HG02852 (cell line): ENCODE data around the gene FNDC3A.
"Not testable (repeated sequence)": the region's sequence is repeated elsewhere in the genome, so short reads cannot be mapped to it uniquely, and the experiment has no call there.

Experiments used
- ATAC-seq: cut with Tn5 transposase; IDR thresholded peaks from one replicate; pipeline ENCODE4 v1.9.1; 2021; ENCODE audit warnings: mild to moderate bottlenecking, moderate library complexity; ENCODE audit not compliant: unreplicated experiment

The FNDC3A gene

GRCh38 chr13:49132479-49133002, 156.8 kb downstream of the FNDC3A start:
- no peak for ATAC-seq

DNA sequence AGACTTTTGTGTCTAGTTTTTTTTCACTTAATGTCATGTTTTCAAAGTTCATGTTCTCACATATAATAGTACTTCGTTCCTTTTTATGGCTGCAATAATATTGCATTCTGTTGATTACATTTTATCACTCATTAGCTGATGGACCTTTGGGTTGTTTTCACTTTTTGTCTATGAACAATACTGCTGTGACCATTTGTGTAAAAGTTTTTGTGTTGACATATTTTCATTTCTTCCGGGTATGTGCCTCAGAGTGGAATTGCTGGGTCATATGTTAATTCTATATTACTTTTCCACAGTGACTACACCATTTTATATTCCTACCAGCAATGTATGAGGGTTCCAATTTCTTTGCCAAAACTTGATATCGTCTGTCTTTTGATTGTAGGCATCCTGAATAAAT, 158.6 kb downstream of the FNDC3A start:
- ATAC-seq, result no peak

DNA sequence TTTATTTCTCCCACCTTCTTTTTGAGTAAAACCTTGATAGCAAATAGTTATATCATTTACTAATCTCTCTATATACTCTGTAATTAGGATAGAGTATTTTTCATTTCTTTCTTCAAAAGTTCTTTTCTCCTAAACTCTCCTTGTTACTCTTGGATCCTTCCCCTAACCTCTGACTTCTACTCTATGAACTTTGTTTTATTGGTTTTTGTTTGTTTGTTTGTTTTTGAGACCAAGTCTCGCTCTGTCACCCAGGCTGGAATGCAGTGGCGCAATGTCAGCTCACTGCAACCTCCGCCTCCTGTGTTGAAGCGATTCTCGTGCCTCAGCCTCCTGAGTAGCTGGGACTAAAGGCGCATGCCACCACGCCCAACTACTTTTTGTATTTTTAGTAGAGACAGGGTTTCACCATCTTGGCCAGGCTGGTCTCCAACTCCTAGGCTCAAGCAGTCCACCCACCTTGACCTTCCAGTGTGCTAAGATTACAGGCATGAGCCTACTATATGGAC, 161.5 kb downstream of the FNDC3A start:
- ATAC-seq, result not testable (repeated sequence)

DNA sequence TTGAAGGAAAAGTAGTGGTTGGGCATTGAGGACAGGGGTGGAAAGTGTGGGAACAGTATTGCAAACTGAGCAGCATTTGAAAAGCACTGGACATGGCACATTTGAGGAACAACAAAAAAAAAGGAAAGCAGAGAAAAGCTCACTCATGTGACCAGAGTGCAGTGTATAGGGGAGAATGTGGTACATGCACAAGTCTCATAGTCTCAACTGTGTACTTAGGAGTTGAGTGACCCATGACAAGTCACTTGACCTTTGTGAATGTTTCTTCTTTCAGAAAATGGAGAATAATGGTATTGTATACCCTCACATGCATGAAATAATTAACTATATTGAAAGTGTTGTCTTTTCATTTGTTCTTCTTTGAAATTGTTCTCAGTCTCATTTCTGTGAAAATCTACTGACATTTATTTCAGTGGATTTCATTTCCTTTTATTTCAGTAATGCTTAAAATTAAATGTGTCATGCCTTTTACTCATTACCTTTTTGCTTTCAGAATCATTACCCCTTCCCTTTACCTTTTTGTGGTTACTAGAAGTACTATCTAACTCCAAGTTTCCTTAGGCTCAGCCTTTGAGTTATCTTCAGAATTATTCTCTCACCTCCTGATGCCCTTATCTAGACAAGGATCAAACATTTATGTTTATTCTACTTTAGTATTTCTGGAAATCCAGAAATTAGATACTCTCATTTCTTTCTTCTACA, 165.3 kb downstream of the FNDC3A start:
- no peak for ATAC-seq

GRCh38 chr13:49146950-49147355, 171.2 kb downstream of the FNDC3A start:
- no peak for ATAC-seq

DNA sequence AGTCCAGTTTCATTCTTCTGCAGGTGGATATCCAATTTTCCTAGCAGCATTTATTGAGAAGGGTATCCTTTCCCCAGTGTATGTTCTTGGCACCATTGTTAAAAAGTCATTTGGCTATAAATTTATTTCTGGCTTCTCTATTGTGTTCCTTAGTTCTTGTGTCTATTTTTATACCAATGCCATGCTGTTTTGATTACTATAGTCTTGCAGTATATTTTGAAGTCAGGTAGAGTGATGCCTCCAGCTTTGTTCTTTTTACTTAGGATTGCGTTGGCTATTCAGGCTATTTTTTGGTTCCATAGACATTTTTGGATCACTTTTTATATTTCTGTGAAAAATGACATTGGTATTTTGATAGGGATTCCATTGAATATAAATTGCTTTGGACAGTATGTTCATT, 172.7 kb downstream of the FNDC3A start:
- ATAC-seq, result no peak

GRCh38 chr13:49157955-49158584, 182.4 kb downstream of the FNDC3A start:
- ATAC-seq, result not testable (repeated sequence)

DNA sequence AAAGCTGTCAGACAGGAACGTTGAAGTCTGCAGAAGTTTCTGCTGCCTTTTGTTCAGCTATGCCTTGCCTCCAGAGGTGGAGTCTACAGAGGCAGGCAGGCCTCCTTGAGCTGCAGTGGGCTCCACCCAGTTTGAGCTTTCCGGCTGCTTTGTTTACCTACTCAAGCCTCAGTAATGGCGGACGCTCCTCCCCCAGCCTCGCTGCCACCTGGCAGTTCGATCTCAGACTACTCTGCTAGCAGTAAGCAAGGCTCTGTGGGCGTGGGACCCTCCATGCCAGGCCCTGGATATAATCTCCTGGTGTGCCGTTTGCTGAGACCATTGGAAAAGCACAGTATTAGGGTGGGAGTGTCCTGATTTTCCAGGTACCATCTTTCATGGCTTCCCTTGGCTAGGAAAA, 187.4 kb downstream of the FNDC3A start:
- not testable (repeated sequence) for ATAC-seq

GRCh38 chr13:49164712-49165111, 189.0 kb downstream of the FNDC3A start:
- ATAC-seq, result no peak

- ATAC-seq, result no peak
These were observed 190.4 kb downstream of the FNDC3A start for GRCh38 chr13:49165798-49166752.

GRCh38 chr13:49171359-49171758, 195.6 kb downstream of the FNDC3A start:
- ATAC-seq, result no peak

- ATAC-seq, result no peak
These were observed 208.1 kb downstream of the FNDC3A start for GRCh38 chr13:49183672-49184325.

DNA sequence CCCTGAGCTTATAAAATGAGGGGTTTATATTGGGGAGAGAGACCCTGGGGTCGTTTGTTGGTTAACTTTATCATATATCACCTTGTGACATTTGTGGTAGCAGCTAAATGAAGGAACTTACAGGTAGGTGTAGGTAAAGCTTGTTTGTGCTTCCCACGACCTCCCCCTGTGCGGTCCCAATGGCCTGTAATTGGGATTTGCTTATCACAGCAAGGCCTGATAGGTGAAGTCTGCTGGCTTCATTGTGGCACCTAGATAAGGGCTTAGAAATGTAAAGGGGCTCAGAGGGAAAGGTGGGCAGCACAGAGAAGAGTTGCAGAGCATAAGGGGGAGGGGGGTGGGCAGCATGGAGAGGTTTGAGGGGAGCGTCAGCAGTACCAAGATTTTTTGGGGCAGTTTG, 208.9 kb downstream of the FNDC3A start:
- no peak for ATAC-seq

DNA sequence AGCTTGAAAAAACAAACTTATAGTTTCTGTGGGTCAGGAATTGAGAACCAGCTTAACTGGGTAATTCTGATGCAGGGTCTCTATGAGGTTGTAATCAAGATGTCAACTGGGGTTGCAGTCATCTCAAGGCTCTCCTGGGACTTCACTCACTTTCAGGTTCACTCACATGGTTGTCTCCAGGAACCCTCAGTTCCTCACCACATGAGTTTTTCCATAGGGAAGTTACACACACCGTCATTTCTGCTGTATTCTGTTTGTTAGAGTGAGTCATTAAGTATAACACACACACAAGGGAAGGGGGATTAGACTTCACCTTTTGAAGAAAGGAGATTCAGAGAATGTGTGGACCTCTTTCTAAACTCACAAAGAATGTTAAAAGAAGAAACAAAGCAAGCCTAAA, 209.6 kb downstream of the FNDC3A start:
- ATAC-seq, result peak; percentile 45

DNA sequence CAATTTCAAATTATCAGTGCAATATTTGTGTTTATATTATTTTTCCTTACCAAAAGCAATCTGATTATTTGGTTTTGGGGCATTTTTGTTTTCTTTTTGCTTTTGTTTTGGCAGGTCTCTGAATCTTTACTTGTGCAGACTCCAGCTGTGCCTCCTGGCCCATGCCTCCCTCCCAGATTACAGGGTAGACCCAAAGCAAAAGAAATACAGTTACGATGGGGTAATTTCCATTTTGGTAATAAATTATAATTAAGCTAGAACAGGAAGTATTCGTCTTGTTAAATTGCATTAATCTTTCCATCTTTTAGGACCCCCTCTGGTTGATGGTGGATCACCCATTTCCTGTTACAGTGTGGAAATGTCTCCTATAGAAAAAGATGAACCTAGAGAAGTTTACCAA, 215.2 kb downstream of the FNDC3A start:
- ATAC-seq, result no peak

- ATAC-seq, result no peak
These were observed 230.9 kb downstream of the FNDC3A start for GRCh38 chr13:49206641-49207040.

- no peak for ATAC-seq
These were observed 232.9 kb downstream of the FNDC3A start for GRCh38 chr13:49208619-49209018.

GRCh38 chr13:49210114-49210513, 234.4 kb downstream of the FNDC3A start:
- no peak for ATAC-seq

- no peak for ATAC-seq
These were observed 235.0 kb downstream of the FNDC3A start for GRCh38 chr13:49210669-49211068.

DNA sequence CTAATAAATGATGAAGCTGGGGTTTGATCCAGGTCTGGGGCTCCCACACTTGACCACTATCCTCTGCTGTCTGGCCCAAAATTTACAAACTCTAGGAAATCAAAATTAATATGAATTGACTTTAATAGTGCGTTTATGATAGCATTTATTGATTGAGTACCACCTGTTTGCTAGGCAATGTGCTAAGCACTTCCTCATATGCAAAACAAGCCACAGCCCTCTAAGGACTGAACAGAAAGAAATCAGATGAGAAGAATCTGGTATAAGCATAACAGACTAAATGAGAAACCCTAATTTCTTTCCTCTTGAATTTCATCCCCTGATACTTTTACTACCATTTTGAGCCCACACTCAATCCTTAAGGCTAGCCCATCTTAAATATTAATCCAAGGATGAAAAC, 237.8 kb downstream of the FNDC3A start:
- ATAC-seq, result no peak
